ENCODE results near the gene C2orf92. TPM values are rescaled to one million over a fixed set of nuclear protein-coding genes. Genes with fewer than 3 reads are reported as not detected.

Gene C2orf92
- total RNA-seq, 1 donor from 2014 or later, result 3.3 TPM

- Histone ChIP-seq H3K27ac (no peak overlapping the region), H3K36me3 (no peaks in the 10 kb centered on the region), H3K4me3 (no peak overlapping the region), H3K4me1 (no peaks in the 10 kb centered on the region), H3K27me3 (no peaks in the 10 kb centered on the region), H3K9me3 (ENCODE audit: low read depth) (no peaks in the 10 kb centered on the region), H3K9ac (no peak overlapping the region), H3F3A (ENCODE audit: low read depth) (no peaks in the 10 kb centered on the region), H4K20me1 (ENCODE audit: low read depth) (no peaks in the 10 kb centered on the region), H3K79me2 (ENCODE audit: low read depth) (no peaks in the 10 kb centered on the region), H3K4me2 (no peak overlapping the region), H2AFZ (replicated peaks) (no peak overlapping the region)
- peaks cover 14% of the 10 kb centered on the region for H3K4me1 Mint-ChIP-seq
- H3K9me3 Mint-ChIP-seq, result no peaks in the 10 kb centered on the region
- peaks cover 1% of the 10 kb centered on the region for H3K36me3 Mint-ChIP-seq
- no peak overlapping the region for H3K27ac Mint-ChIP-seq
- no peak for TF ChIP-seq EZH2phosphoT487 (IDR thresholded peaks at IDR 0.05)
- TF ChIP-seq EZH2 (IDR thresholded peaks at IDR 0.05), result no peak
- TF ChIP-seq CTCF (IDR thresholded peaks at IDR 0.05), result no peak
- DNase-seq (ENCODE audit: low spot score), result no peak
- H3K27me3 Mint-ChIP-seq (ENCODE audit: insufficient read depth, low read depth), result peaks cover 8% of the 10 kb centered on the region
- H3K4me3 Mint-ChIP-seq, result no peak overlapping the region
Measured at GRCh38 chr2:97706112-97706511, 36.6 kb downstream of the C2orf92 start.

GRCh38 chr2:97706708-97707345, 37.3 kb downstream of the C2orf92 start:
- Mint-ChIP-seq H3K36me3 (peaks cover 1% of the 10 kb centered on the region), H3K4me3 (no peak overlapping the region), H3K9me3 (no peaks in the 10 kb centered on the region), H3K27ac (no peak overlapping the region), H3K27me3 (ENCODE audit: insufficient read depth, low read depth) (peaks cover 8% of the 10 kb centered on the region), H3K4me1 (peaks cover 15% of the 10 kb centered on the region)
- no peak overlapping the region for H3K4me2 ChIP-seq
- H4K20me1 ChIP-seq (ENCODE audit: low read depth), result no peaks in the 10 kb centered on the region
- no peak overlapping the region for H3K4me3 ChIP-seq
- H3K4me1 ChIP-seq, result no peaks in the 10 kb centered on the region
- TF ChIP-seq EZH2phosphoT487 (IDR thresholded peaks at IDR 0.05) (no peak), EZH2 (IDR thresholded peaks at IDR 0.05) (no peak), CTCF (IDR thresholded peaks at IDR 0.05) (no peak)
- H3K9ac ChIP-seq, result no peak overlapping the region
- no peak overlapping the region for H2AFZ ChIP-seq (replicated peaks)
- no peaks in the 10 kb centered on the region for H3F3A ChIP-seq (ENCODE audit: low read depth)
- H3K9me3 ChIP-seq (ENCODE audit: low read depth), result no peaks in the 10 kb centered on the region
- no peaks in the 10 kb centered on the region for H3K79me2 ChIP-seq (ENCODE audit: low read depth)
- H3K27me3 ChIP-seq, result no peaks in the 10 kb centered on the region
- no peak overlapping the region for H3K27ac ChIP-seq
- no peaks in the 10 kb centered on the region for H3K36me3 ChIP-seq
- DNase-seq (ENCODE audit: low spot score), result no peak

- Histone ChIP-seq H3K9me3 (ENCODE audit: low read depth) (no peaks in the 10 kb centered on the region), H3K4me1 (no peaks in the 10 kb centered on the region), H3K4me3 (no peak overlapping the region), H3K27ac (no peak overlapping the region), H2AFZ (replicated peaks) (no peak overlapping the region), H4K20me1 (ENCODE audit: low read depth) (no peaks in the 10 kb centered on the region), H3K9ac (no peak overlapping the region), H3K36me3 (no peaks in the 10 kb centered on the region), H3K4me2 (no peak overlapping the region), H3K27me3 (no peaks in the 10 kb centered on the region), H3K79me2 (ENCODE audit: low read depth) (no peaks in the 10 kb centered on the region), H3F3A (ENCODE audit: low read depth) (no peaks in the 10 kb centered on the region)
- Mint-ChIP-seq H3K4me1 (peaks cover 12% of the 10 kb centered on the region), H3K27ac (no peak overlapping the region), H3K36me3 (peaks cover 1% of the 10 kb centered on the region), H3K9me3 (no peaks in the 10 kb centered on the region), H3K27me3 (ENCODE audit: insufficient read depth, low read depth) (peaks cover 8% of the 10 kb centered on the region), H3K4me3 (no peak overlapping the region)
- TF ChIP-seq EZH2 (IDR thresholded peaks at IDR 0.05) (no peak), CTCF (IDR thresholded peaks at IDR 0.05) (no peak), EZH2phosphoT487 (IDR thresholded peaks at IDR 0.05) (no peak)
- DNase-seq (ENCODE audit: low spot score), result no peak
Measured at GRCh38 chr2:97707362-97708047, 38.0 kb downstream of the C2orf92 start.

Measured in neural progenitor cell (in vitro differentiated cells).